WTC11 (cell line): ENCODE results near the gene EHBP1L1. TPM values are rescaled to one million over a fixed set of nuclear protein-coding genes. Genes with fewer than 3 reads are reported as not detected.

Experiments
- ATAC-seq: fragments of 200-7000 bp; cut with Tn5 transposase; 2 replicates; pipeline ENCODE4 v1.10.0; 2021; ENCODE audit warnings: mild to moderate bottlenecking, moderate library complexity
- CTCF ChIA-PET: fragments of 300-600 bp; sonication (Branson Sonifier 250); formaldehyde crosslinking; loops from one replicate; lab custom pipeline; 2021; ENCODE audit warnings: antibody characterized with exemption; lab: Charles Lee
- POLR2A ChIA-PET: fragments of 350-600 bp; sonication (Branson Sonifier 250); formaldehyde crosslinking; loops from one replicate; lab custom pipeline; 2021; ENCODE audit warnings: antibody characterized with exemption; lab: Charles Lee
- DNase-seq: peaks from one replicate; pipeline ENCODE4 v3.0.0; 2021; ENCODE audit warnings: low spot score
- H3K27ac Mint-ChIP-seq: 2 replicates; pipeline ENCODE4 v1.8.0; 2021; ENCODE audit warnings: mixed read lengths
- H3K27me3 Mint-ChIP-seq: 2 replicates; pipeline ENCODE4 v1.8.0; 2021; ENCODE audit warnings: low read depth, mild to moderate bottlenecking, moderate library complexity, mixed read lengths
- H3K36me3 Mint-ChIP-seq: 2 replicates; pipeline ENCODE4 v1.8.0; 2021; ENCODE audit warnings: mixed read lengths
- H3K4me1 Mint-ChIP-seq: 2 replicates; pipeline ENCODE4 v1.8.0; 2022; ENCODE audit warnings: mixed read lengths
- H3K4me3 Mint-ChIP-seq: 2 replicates; pipeline ENCODE4 v1.8.0; 2021; ENCODE audit warnings: mild to moderate bottlenecking, moderate library complexity, mixed read lengths
- H3K9me3 Mint-ChIP-seq: 2 replicates; pipeline ENCODE4 v1.8.0; 2021; ENCODE audit warnings: mixed read lengths
- ATF1 ChIP-seq: sonication (generic); formaldehyde crosslinking; IDR thresholded peaks from 2 replicates; pipeline ENCODE4 v1.8.1; 2023; ENCODE audit warnings: mild to moderate bottlenecking, moderate library complexity, missing genetic modification reagents
- CBFB ChIP-seq: sonication (generic); formaldehyde crosslinking; IDR thresholded peaks from 2 replicates; pipeline ENCODE4 v1.8.1; 2022; ENCODE audit warnings: mild to moderate bottlenecking, low read depth, missing genetic modification reagents
- CREB1 ChIP-seq: sonication (generic); formaldehyde crosslinking; IDR thresholded peaks from 2 replicates; pipeline ENCODE4 v1.8.0; 2023; ENCODE audit warnings: mild to moderate bottlenecking, missing genetic modification reagents
- EMX1 ChIP-seq: fragments of 250-450 bp; sonication (Bioruptor Pico); IDR thresholded peaks from 2 replicates; pipeline ENCODE4 v1.8.0; 2021; ENCODE audit warnings: mild to moderate bottlenecking
- ETV6 ChIP-seq: sonication (generic); formaldehyde crosslinking; IDR thresholded peaks from 2 replicates; pipeline ENCODE4 v1.8.1; 2022; ENCODE audit warnings: mild to moderate bottlenecking, missing genetic modification reagents
- FOXK1 ChIP-seq: sonication (generic); formaldehyde crosslinking; IDR thresholded peaks from 2 replicates; pipeline ENCODE4 v1.8.0; 2022; ENCODE audit warnings: mild to moderate bottlenecking, moderate library complexity, missing genetic modification reagents
- GABPB1 ChIP-seq: sonication (generic); formaldehyde crosslinking; IDR thresholded peaks from 2 replicates; pipeline ENCODE4 v1.8.1; 2023; ENCODE audit warnings: mild to moderate bottlenecking, missing genetic modification reagents
- IRF1 ChIP-seq: sonication (generic); formaldehyde crosslinking; IDR thresholded peaks from 2 replicates; pipeline ENCODE4 v1.8.0; 2023; ENCODE audit warnings: missing genetic modification reagents
- MYBL2 ChIP-seq: sonication (generic); formaldehyde crosslinking; IDR thresholded peaks from 2 replicates; pipeline ENCODE4 v1.8.1; 2023; ENCODE audit warnings: mild to moderate bottlenecking, moderate library complexity, missing genetic modification reagents
- NFE2L1 ChIP-seq: sonication (generic); formaldehyde crosslinking; IDR thresholded peaks from 2 replicates; pipeline ENCODE4 v1.8.1; 2023; ENCODE audit warnings: missing genetic modification reagents
- NFYB ChIP-seq: sonication (generic); formaldehyde crosslinking; conservative IDR thresholded peaks from 2 replicates; pipeline ENCODE4 v1.8.0; 2022; ENCODE audit warnings: low read depth, missing genetic modification reagents
- PREB ChIP-seq: sonication (generic); formaldehyde crosslinking; IDR thresholded peaks from 2 replicates; pipeline ENCODE4 v1.8.1; 2022; ENCODE audit warnings: mild to moderate bottlenecking, missing genetic modification reagents, moderate library complexity, borderline replicate concordance
- RELA ChIP-seq: sonication (generic); formaldehyde crosslinking; IDR thresholded peaks from 2 replicates; pipeline ENCODE4 v1.8.1; 2022; ENCODE audit warnings: missing genetic modification reagents, mild to moderate bottlenecking, borderline replicate concordance
- RORB ChIP-seq: fragments of 250-450 bp; sonication (Bioruptor Pico); IDR thresholded peaks from 2 replicates; pipeline ENCODE4 v1.9.0; 2021; ENCODE audit warnings: mild to moderate bottlenecking
- SMAD3 ChIP-seq: sonication (generic); formaldehyde crosslinking; IDR thresholded peaks from 2 replicates; pipeline ENCODE4 v1.8.0; 2022; ENCODE audit warnings: missing genetic modification reagents, mild to moderate bottlenecking, borderline replicate concordance
- ZNF281 ChIP-seq: sonication (generic); formaldehyde crosslinking; IDR thresholded peaks from 2 replicates; pipeline ENCODE4 v1.8.0; 2023; ENCODE audit warnings: mild to moderate bottlenecking, missing genetic modification reagents
- ZNF396 ChIP-seq: fragments of 250-450 bp; sonication (Bioruptor Pico); IDR thresholded peaks from 2 replicates; pipeline ENCODE4 v1.8.0; 2021; ENCODE audit warnings: mild to moderate bottlenecking, moderate library complexity, borderline replicate concordance
- total RNA-seq: library from RNA; stranded (reverse); gene quantifications from 3 replicates; pipeline ENCODE4 v1.2.3, GENCODE V29; 2021
- TF ChIP-seq, protein P1 (sequence below): sonication (generic); formaldehyde crosslinking; IDR thresholded peaks from 2 replicates; pipeline ENCODE4 v1.8.1; 2023; ENCODE audit warnings: mild to moderate bottlenecking, moderate library complexity, missing genetic modification reagents
- TF ChIP-seq, protein P2 (sequence below): fragments of 250-450 bp; sonication (Bioruptor Pico); IDR thresholded peaks from 2 replicates; pipeline ENCODE4 v1.9.0; 2021; ENCODE audit warnings: mild to moderate bottlenecking

Gene EHBP1L1
- total RNA-seq, 1 experiment from 2014 or later: 11.8 TPM

DNA sequence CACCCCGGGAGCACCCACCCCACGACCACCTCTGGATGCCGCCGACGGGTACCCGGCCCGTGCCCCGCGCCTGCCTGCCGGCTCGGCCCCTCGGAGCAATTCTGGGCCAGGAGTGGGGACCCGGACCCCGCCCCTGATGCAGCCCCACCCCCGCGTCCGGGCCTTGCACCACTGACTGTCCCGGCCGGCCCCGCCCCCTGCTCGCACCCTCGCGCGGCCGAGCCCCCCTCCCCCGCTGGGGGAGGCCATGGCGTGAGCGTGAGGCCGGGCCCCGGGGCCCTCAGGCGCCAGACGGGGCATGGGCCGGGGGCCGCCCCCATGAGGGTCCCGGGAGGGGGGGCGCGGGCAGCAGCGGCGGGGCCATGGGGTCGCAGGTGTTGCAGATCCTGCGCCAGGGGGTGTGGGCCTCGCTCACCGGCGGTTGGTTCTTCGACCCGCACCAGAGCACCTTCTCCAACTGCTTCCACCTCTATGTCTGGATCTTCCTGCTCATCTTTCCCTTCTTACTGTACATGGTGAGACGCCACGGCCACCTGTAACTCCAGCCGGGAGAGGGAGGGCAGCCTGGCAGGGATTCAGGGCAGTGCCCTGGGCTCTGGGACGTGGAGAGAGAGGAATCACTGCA is 40.2 kb downstream of the EHBP1L1 start:
- ChIA-PET CTCF (interaction anchor here (0.9 to 16.2 kb wide), 12 partner anchors 9 to 499 kb away, joined by 4 to 311 read pairs (median 10); partner anchors contain the start of genes FAM89B, FIBP, KCNK7 and MUS81), POLR2A (interaction anchor here (0.9 to 1.3 kb wide), 5 partner anchors 9 to 117 kb away, joined by 5 to 7 read pairs (median 6); partner anchors contain the start of genes MALAT1, RELA and SIPA1)
- Mint-ChIP-seq H3K27me3 (no peaks in the 10 kb centered on the region; the same call in 1 of the 2 replicates), H3K9me3 (no peaks in the 10 kb centered on the region), H3K27ac (peak overlapping the region; percentile 95), H3K36me3 (peaks cover 11% of the 10 kb centered on the region), H3K4me3 (peak overlapping the region; percentile 94), H3K4me1 (peaks cover 21% of the 10 kb centered on the region)
- peak; percentile 64 for DNase-seq
- TF ChIP-seq, protein P1, sequence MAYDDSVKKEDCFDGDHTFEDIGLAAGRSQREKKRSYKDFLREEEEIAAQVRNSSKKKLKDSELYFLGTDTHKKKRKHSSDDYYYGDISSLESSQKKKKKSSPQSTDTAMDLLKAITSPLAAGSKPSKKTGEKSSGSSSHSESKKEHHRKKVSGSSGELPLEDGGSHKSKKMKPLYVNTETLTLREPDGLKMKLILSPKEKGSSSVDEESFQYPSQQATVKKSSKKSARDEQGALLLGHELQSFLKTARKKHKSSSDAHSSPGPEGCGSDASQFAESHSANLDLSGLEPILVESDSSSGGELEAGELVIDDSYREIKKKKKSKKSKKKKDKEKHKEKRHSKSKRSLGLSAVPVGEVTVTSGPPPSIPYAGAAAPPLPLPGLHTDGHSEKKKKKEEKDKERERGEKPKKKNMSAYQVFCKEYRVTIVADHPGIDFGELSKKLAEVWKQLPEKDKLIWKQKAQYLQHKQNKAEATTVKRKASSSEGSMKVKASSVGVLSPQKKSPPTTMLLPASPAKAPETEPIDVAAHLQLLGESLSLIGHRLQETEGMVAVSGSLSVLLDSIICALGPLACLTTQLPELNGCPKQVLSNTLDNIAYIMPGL: peak; percentile 34; the same call in 1 of the 2 replicates
- TF ChIP-seq EMX1: no peak
- TF ChIP-seq, all 79 proteins: peak for 1
- peak; percentile 0; the same call in 1 of the 2 replicates for ATAC-seq

GRCh38 chr11:65616575-65617001 is 40.7 kb downstream of the EHBP1L1 start:
- peak overlapping the region; percentile 95 for H3K27ac Mint-ChIP-seq
- ChIA-PET POLR2A (no interaction called here), CTCF (interaction anchor here (1.0 to 2.0 kb wide), 2 partner anchors 9 to 23 kb away, joined by 3 to 6 read pairs; no protein-coding TSS in a partner anchor)
- no peak for ATAC-seq
- H3K4me1 Mint-ChIP-seq: peaks cover 21% of the 10 kb centered on the region
- peak; percentile 79 for TF ChIP-seq GABPB1 (CRISPR knock-in tag)
- no peak for TF ChIP-seq ZNF281 (CRISPR knock-in tag)
- peak overlapping the region; percentile 94 for H3K4me3 Mint-ChIP-seq
- no peaks in the 10 kb centered on the region; the same call in 1 of the 2 replicates for H3K27me3 Mint-ChIP-seq
- DNase-seq: no peak
- peaks cover 12% of the 10 kb centered on the region for H3K36me3 Mint-ChIP-seq
- no peaks in the 10 kb centered on the region for H3K9me3 Mint-ChIP-seq

DNA sequence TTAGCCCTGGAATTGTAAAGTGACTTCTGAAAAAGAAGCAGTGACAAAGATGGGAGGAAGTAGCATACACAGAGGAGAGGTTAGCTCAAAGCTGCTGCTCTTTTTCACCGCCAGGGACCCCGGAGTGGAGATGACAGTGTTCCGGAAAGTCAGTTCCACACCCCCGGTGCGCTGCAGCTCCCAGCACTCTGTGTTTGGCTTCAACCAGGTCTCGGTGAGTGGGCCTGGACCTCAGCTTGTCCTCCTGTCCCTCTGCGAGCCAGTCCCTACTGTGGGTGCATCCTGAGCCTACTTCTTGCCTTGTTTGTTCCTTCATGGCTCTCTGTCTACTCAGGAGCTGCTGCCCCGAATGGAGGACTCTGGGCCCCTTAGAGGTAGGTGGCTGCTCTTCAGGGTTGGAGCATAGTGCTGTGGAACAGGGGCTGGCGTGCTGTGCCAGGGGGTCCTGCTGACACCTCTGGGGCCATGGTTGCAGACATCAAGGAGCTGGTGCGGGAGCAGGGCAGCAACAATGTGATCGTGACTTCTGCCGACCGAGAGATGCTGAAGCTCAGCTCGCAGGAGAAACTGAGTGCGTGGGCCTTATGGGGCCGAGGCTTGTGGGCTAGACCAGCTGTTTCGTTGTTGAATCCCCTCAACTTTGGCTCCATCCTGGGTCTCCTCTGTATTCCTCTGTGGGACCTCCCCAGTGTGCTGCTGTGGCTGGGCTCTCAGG is 41.4 kb downstream of the EHBP1L1 start:
- POLR2A ChIA-PET: no interaction called here
- H3K4me1 Mint-ChIP-seq: peaks cover 16% of the 10 kb centered on the region
- CTCF ChIA-PET: interaction anchor here (1.0 to 2.0 kb wide), 2 partner anchors 9 to 24 kb away, joined by 3 to 6 read pairs; no protein-coding TSS in a partner anchor
- peak overlapping the region; percentile 94 for H3K4me3 Mint-ChIP-seq
- ATAC-seq (no peak), DNase-seq (no peak)
- no peak overlapping the region for H3K27ac Mint-ChIP-seq
- TF ChIP-seq IRF1 (no peak), RELA (CRISPR knock-in tag) (no peak), ETV6 (CRISPR knock-in tag) (no peak), ZNF396 (CRISPR knock-in tag) (no peak)
- H3K36me3 Mint-ChIP-seq: peaks cover 13% of the 10 kb centered on the region
- H3K27me3 Mint-ChIP-seq: no peaks in the 10 kb centered on the region; the same call in 1 of the 2 replicates
- H3K9me3 Mint-ChIP-seq: no peaks in the 10 kb centered on the region

DNA sequence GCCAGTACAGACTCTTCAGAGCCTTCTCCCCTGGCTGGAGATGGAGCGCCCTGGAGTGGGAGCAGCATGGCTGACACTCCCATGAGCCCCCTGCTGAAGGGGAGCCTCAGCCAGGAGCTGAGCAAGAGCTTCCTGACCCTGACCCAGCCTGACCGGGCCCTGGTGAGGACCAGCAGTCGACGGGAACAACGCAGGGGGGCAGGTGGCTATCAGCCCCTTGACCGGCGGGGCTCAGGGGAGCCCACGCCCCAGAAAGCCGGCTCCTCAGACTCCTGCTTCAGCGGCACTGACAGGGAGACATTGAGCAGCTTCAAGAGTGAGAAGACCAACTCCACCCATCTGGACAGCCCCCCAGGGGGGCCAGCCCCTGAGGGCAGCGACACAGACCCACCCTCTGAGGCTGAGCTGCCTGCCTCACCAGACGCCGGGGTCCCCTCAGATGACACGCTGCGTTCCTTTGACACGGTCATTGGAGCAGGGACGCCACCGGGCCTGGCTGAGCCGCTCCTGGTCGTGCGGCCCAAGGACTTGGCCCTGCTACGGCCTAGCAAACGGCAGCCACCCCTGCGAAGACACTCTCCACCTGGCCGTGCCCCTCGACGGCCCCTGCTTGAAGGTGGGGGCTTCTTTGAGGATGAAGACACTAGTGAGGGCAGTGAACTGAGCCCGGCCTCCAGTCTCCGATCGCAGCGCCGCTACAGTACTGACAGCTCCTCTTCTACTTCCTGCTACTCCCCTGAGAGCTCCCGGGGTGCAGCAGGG is 42.3 kb downstream of the EHBP1L1 start:
- CTCF ChIA-PET: interaction anchor here (0.6 to 2.0 kb wide), 2 partner anchors 8 to 270 kb away, joined by 3 to 6 read pairs; partner anchors contain the start of gene FIBP
- Mint-ChIP-seq H3K27me3 (no peaks in the 10 kb centered on the region; the same call in 1 of the 2 replicates), H3K4me3 (no peak overlapping the region; the same call in 1 of the 2 replicates), H3K9me3 (no peaks in the 10 kb centered on the region), H3K4me1 (peaks cover 10% of the 10 kb centered on the region), H3K36me3 (peaks cover 16% of the 10 kb centered on the region), H3K27ac (no peak overlapping the region)
- ATAC-seq (no peak), DNase-seq (no peak)
- POLR2A ChIA-PET: no interaction called here
- no peak for TF ChIP-seq FOXK1 (CRISPR knock-in tag)
- no peak for TF ChIP-seq SMAD3
- TF ChIP-seq, protein P2, sequence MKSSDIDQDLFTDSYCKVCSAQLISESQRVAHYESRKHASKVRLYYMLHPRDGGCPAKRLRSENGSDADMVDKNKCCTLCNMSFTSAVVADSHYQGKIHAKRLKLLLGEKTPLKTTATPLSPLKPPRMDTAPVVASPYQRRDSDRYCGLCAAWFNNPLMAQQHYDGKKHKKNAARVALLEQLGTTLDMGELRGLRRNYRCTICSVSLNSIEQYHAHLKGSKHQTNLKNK (CRISPR knock-in tag): no peak
- no peak for TF ChIP-seq NFE2L1 (CRISPR knock-in tag)
- no peak for TF ChIP-seq RORB (CRISPR knock-in tag)
- no peak for TF ChIP-seq NFYB (CRISPR knock-in tag)
- TF ChIP-seq ATF1: no peak
- TF ChIP-seq PREB (CRISPR knock-in tag): no peak
- no peak for TF ChIP-seq CREB1 (CRISPR knock-in tag)
- TF ChIP-seq CBFB (CRISPR knock-in tag): no peak
- TF ChIP-seq MYBL2 (CRISPR knock-in tag): no peak
